HepG2 (cell line): ENCODE results near the gene CNTN5.

Source experiments
- ARID3A ChIP-seq: IDR thresholded peaks from 2 replicates; pipeline ENCODE4 v1.6.1; 2012; ENCODE audit warnings: low read depth, low read length, improper control_type of control experiment
- CREM ChIP-seq, 2 experiments: sonication (generic) in 1 of 2; formaldehyde crosslinking in 1 of 2; IDR thresholded peaks; 2 replicates each; pipeline versions ENCODE4 v1.4.0 to v1.6.1; 2016 to 2020; ENCODE audit warnings: antibody characterized with exemption in 1 of 2, mild to moderate bottlenecking in 1 of 2, missing genetic modification reagents in 1 of 2
- SCMH1 ChIP-seq: sonication (generic); formaldehyde crosslinking; IDR thresholded peaks from 2 replicates; pipeline ENCODE4 v1.9.0; 2021; ENCODE audit warnings: missing genetic modification reagents, mild to moderate bottlenecking, borderline replicate concordance
- ZC3H13 ChIP-seq: sonication (generic); formaldehyde crosslinking; IDR thresholded peaks from 2 replicates; pipeline ENCODE4 v1.8.1; 2023; ENCODE audit warnings: mild to moderate bottlenecking, missing genetic modification reagents, moderate library complexity

DNA sequence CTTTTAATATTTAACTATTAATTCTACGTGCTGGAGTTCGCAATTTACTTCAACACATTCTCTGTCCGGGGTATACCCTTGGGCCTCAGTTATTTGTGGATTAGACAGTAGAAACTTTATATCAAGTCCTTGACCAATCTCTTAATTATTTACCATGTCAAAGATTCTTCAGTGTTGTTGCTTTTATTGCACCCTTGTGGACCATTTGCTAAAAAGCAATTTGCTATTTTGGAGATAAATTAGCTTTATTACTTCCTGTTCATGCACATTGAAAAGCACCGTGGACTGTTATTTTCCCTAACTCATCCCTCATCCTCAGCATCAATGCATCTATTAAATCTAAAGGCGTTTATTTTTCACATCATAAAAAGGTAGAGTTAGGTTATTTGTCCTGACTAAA, 609.9 kb downstream of the CNTN5 start:
- TF ChIP-seq ZC3H13 (CRISPR knock-in tag) (no peak), ARID3A (no peak), CREM (IDR thresholded peaks at IDR 0.05) (no peak), CREM (CRISPR knock-in tag; IDR thresholded peaks at IDR 0.05) (no peak), SCMH1 (CRISPR knock-in tag) (no peak)
